GM18508 (cell line): Measurements from ENCODE around the gene COX4I1.

ENCODE experiments used
- ATAC-seq: cut with Tn5 transposase; IDR thresholded peaks from one replicate; pipeline ENCODE4 v1.9.1; 2021; ENCODE audit warnings: moderate number of reproducible peaks; ENCODE audit not compliant: insufficient read depth, unreplicated experiment

Gene COX4I1

GRCh38 chr16:85838381-85838780 is 38.9 kb downstream of the COX4I1 start:
- no peak for ATAC-seq

- no peak for ATAC-seq
Observed at GRCh38 chr16:85838876-85839585, 39.5 kb downstream of the COX4I1 start.

GRCh38 chr16:85839681-85840240 is 40.3 kb downstream of the COX4I1 start:
- no peak for ATAC-seq

- ATAC-seq, result no peak
Observed at GRCh38 chr16:85840395-85840794, 40.9 kb downstream of the COX4I1 start.

- no peak for ATAC-seq
Observed at GRCh38 chr16:85840801-85841200, 41.3 kb downstream of the COX4I1 start.

- ATAC-seq, result no peak
Observed at GRCh38 chr16:85842435-85842834, 42.9 kb downstream of the COX4I1 start.

GRCh38 chr16:85842848-85843247 is 43.4 kb downstream of the COX4I1 start:
- no peak for ATAC-seq

GRCh38 chr16:85843471-85844168 is 44.1 kb downstream of the COX4I1 start:
- no peak for ATAC-seq

- ATAC-seq, result no peak
Observed at GRCh38 chr16:85844169-85844481, 44.6 kb downstream of the COX4I1 start.

GRCh38 chr16:85844786-85845185 is 45.3 kb downstream of the COX4I1 start:
- ATAC-seq, result no peak

- ATAC-seq, result no peak
Observed at GRCh38 chr16:85845266-85845665, 45.8 kb downstream of the COX4I1 start.

- no peak for ATAC-seq
Observed at GRCh38 chr16:85846461-85846860, 47.0 kb downstream of the COX4I1 start.

- no peak for ATAC-seq
Observed at GRCh38 chr16:85847036-85847435, 47.5 kb downstream of the COX4I1 start.

- ATAC-seq, result no peak
Observed at GRCh38 chr16:85847681-85848601, 48.4 kb downstream of the COX4I1 start.

- ATAC-seq, result no peak
Observed at GRCh38 chr16:85848986-85849385, 49.5 kb downstream of the COX4I1 start.

GRCh38 chr16:85849388-85849787 is 49.9 kb downstream of the COX4I1 start:
- no peak for ATAC-seq

- ATAC-seq, result no peak
Observed at GRCh38 chr16:85850344-85850880, 50.9 kb downstream of the COX4I1 start.

GRCh38 chr16:85851034-85851785 is 51.7 kb downstream of the COX4I1 start:
- no peak for ATAC-seq

GRCh38 chr16:85853547-85854545 is 54.4 kb downstream of the COX4I1 start:
- ATAC-seq, result no peak
